WI38 (cell line): ENCODE measurements around the gene KIF12.

Source experiments
- H3K4me3 ChIP-seq: 2 replicates; pipeline ENCODE4 v1.5.1; 2011; ENCODE audit warnings: low read depth, mild to moderate bottlenecking, control low read depth, low read length
- TF ChIP-seq, protein P1 (sequence below): IDR thresholded peaks from 2 replicates; pipeline ENCODE4 v1.5.1; 2012; ENCODE audit warnings: low read depth, mild to moderate bottlenecking, control low read depth, low read length

The KIF12 gene

DNA sequence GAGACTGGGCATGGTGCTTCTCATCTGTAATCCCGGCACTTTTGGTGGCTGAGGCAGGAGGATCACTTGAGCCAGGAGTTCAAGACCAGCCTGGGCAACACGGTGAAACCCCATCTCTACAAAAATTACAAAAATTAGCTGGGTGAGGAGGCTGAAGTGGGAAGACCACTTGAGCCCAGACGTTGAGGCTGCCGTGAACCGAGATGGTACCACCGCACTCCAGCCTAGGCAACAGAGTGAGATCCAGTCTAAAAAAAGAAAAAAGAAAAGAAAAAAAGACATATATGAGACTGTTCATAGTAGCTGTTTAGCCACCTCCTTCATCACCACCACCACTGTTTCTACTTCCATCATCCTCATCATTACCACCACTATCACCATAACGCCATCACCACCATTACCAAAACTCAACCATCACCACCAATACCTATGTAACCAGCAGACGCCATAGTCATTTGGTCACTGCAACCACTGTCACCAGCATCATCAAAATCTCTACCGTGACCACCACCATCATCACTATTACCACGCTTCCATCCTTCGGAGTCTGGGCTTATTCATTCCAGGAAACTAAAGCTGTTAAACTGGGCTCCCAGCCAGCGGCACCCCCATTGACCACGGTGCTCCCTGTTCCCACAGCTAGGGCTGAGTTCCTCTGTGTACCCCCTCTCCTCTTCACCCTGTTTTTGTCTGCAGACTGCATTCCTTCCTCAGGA is 8.4 kb upstream of the KIF12 start:
- TF ChIP-seq, protein P1, sequence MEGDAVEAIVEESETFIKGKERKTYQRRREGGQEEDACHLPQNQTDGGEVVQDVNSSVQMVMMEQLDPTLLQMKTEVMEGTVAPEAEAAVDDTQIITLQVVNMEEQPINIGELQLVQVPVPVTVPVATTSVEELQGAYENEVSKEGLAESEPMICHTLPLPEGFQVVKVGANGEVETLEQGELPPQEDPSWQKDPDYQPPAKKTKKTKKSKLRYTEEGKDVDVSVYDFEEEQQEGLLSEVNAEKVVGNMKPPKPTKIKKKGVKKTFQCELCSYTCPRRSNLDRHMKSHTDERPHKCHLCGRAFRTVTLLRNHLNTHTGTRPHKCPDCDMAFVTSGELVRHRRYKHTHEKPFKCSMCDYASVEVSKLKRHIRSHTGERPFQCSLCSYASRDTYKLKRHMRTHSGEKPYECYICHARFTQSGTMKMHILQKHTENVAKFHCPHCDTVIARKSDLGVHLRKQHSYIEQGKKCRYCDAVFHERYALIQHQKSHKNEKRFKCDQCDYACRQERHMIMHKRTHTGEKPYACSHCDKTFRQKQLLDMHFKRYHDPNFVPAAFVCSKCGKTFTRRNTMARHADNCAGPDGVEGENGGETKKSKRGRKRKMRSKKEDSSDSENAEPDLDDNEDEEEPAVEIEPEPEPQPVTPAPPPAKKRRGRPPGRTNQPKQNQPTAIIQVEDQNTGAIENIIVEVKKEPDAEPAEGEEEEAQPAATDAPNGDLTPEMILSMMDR: no peak

DNA sequence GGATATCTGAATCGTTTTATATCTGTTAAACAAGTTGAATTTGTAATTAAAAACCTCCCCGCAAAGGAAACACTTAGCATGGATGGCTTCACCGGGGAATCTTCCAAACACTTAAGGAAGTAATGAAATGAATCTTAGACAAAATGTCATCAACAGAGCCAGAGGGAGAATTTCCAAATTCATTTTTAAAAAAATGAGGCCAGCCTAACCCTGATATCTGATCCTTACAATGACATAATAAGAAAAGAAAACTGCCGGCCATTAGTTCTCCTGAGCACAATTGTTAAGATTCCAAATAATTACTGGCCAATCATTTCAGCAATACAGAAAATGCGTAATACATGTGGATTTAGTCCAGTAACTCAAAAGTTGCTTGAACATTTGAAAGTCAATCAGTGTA is 6.1 kb upstream of the KIF12 start:
- H3K4me3 ChIP-seq: no peak overlapping the region
- TF ChIP-seq, protein P1: no peak

More for the DNA sequence above, 8.4 kb upstream of the KIF12 start:
- H3K4me3 ChIP-seq: no peak overlapping the region

DNA sequence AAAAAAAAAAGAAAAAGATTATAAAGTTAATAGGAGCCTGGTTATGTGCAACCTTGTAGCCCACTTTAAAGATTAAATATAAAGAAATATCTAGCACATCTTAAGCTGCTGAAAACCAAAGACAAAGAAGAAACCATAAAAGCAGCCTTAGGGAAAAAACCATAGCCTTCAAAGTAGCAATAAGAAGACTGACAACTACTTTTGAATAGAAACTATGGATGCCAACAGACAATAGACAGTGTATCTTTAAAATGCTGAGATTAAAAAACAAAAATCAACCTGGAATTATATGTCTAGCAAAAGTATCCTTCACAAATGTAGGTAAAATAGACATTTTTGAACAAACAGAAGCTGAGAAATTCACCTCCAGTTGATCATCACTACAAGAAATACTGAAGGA is 3.4 kb upstream of the KIF12 start:
- TF ChIP-seq, protein P1: no peak
- H3K4me3 ChIP-seq: no peak overlapping the region

- TF ChIP-seq, protein P1: no peak
- no peak overlapping the region for H3K4me3 ChIP-seq
These were observed 1.4 kb upstream of the KIF12 start for GRCh38 chr9:114100536-114100935.

- H3K4me3 ChIP-seq: no peak overlapping the region
- TF ChIP-seq, protein P1: no peak
These were observed 678 bp upstream of the KIF12 start for GRCh38 chr9:114099669-114100270.

- TF ChIP-seq, protein P1: no peak
- H3K4me3 ChIP-seq: no peak overlapping the region
These were observed 814 bp downstream of the KIF12 start for GRCh38 chr9:114098021-114098935.
